Epithelial cell of prostate (primary cell): Measurements from ENCODE around the gene THADA.
A peak's percentile ranks its signal among the peaks of the same experiment; 100 is the strongest.
"Not testable (repeated sequence)": the region's sequence is repeated elsewhere in the genome, so short reads cannot be mapped to it uniquely, and the experiment has no call there.

Experiments
- DNase-seq: peaks from one replicate; pipeline ENCODE4 v3.0.0-alpha.2; 2011; ENCODE audit warnings: low read depth, low spot score
- H3K27ac ChIP-seq: fragments of 450-650 bp; 2 replicates; pipeline ENCODE4 v1.5.1; 2017; ENCODE audit warnings: mild to moderate bottlenecking

THADA gene

DNA sequence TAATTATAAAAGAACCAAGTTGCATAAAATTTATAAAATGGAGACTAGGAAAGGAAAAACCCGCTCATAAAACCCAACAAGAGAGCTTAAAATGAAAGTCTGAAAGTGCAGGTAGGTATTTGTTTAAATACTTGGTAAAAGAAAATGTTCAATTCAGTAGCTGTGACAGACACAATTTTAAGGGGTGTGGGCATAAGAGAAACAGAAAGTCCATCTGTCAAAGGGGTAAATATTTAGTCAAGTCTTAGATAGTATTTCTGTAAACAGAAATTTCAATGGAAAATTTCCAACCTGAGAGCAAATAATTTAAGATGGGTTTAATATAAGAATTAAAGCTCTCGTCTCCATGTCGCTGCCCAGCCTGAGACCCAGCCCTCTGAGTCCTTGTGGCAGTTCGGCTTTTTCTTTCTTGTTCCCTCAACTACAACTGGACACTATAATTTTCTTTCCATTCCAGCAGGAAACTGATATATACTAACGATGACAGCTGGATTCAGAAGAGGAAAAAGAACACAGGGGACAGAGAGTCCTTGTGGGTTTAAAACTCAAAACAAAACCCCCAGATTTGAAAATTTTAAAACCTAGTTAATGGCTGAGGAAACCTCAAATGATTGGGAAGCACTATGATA is 281.4 kb downstream of the THADA start:
- no peak for DNase-seq
- no peak overlapping the region for H3K27ac ChIP-seq

DNA sequence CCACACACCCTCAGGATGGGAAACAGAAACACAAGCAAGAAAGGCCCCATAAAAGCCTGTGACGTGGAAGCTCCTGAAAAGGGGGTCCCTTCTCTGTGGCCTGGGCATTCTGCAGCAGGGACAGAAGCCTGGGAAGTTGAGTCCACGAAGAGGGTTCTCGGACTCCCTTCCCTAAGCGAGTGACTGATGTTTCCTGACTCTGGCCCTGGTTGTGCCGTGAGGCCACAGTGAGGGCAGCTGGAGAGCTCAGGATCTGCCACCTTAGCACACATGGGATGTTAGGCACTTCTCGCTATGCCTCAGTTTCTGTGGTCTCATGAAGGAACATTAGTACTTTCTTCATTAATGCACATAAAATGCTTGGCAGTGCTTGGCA is 282.2 kb downstream of the THADA start:
- H3K27ac ChIP-seq, result no peak overlapping the region
- no peak for DNase-seq

DNA sequence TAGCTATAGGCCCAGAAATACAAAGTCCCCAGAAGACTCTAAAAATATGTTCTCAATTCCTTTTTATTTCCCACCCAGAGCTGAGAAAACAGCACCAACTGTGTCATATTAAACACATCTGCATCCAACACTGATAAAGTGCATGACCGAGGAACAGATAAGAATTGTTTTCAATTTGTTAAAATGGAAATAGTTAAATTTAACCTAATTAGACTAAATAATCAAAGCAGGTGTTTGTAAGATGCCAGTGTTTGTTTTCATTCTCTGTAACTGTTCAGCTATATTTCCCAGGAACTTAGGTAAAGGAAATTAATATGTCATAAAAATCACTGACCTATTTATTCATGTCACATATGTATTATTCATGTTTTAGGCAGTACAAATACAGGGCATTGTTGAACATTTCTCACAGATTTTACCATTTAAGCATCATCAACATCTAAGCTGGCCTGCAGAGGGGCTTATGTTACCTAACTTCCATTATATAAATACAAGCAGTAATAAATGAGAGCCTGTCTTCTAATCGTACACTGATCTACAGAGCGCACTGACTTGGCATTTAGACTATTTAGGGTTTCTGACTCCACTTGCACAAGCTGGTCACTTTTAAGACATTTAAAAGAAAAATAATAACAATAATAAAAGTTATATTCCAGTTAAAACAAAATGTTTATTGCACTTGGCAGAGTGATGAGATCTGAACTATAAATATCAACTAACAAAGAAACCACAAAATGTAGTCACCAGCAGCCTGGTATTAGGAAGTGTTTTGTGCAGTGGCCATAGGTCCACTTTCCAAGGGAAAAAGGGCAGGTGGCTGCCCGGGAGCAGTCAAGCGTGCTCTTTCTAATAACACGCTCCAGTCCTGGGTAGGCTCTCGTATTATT is 282.8 kb downstream of the THADA start:
- H3K27ac ChIP-seq, result no peak overlapping the region
- DNase-seq, result no peak

DNA sequence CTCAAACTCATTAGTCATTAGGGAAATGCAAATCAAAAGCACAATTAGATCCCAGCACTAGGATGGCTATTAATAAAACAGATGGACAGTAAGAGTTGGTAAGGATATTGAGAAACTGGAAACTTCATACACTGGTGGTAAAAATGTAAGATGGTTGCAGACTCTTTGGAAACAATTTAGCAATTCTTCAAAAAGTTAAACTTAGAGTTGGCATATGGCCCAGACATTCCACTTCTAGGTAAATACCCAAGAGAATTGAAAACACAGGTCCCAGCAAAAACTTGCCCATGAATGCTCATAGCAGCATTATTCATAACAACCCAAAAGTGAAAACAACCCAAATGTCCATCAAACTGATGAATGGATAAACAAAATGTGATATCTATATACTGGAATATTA is 284.6 kb downstream of the THADA start:
- DNase-seq, result peak; percentile 39
- H3K27ac ChIP-seq, result no peak overlapping the region

DNA sequence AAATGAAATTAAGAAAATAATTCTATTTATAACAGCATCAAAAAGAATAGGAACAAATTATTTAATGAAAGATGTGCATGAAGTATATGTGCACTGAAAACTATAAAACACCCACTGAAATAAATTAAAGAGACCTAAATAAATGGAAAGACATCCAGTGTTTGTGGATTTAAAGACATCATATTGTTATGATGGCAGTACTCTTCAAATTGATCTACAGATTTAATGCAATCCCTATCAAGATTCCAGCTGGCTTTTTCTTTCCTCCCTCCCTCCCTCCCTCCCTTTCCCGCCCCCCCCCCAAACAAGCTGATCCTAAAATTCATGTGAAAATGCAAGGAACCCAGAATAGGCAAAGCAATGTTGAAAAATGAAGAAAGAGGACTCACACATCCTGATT is 285.9 kb downstream of the THADA start:
- DNase-seq, result no peak
- no peak overlapping the region for H3K27ac ChIP-seq

DNA sequence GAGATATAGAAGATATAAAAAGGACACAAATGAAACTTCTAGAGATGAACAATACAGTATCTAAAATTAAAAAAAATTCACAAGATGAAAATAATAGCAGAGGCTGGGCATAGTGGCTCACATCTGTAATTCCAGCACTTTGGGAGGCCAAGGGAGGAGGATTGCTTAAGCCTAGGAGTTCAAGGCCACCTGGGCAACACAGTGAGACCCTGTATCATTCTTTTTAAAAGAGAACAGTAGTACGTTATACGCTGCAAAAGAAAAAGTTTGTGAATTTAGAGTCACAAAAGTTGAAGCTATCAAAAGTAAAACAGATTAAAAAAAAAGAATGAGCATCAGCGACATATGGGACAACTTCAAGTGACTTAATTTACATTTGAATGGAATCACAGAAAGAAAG is 287.9 kb downstream of the THADA start:
- no peak overlapping the region for H3K27ac ChIP-seq
- DNase-seq, result no peak

DNA sequence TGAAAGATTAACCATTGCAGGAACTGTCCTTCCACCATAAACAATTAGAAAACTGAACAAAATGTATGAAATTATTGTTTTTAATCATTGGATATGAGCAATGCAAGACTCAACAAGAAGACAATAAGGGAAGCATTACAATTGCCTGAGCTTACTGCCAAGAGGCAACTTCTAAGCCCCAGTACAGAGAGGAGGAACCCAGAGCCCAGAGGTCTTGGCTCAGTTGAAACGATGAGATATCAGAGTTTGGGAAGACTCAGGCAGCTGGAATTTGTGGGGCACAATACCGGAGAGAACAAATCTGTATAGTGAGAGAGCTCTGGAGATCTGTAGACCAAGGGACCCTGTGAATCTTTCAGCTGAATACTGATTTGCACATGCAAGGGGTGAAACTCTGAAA is 288.8 kb downstream of the THADA start:
- no peak for DNase-seq
- H3K27ac ChIP-seq, result no peak overlapping the region

DNA sequence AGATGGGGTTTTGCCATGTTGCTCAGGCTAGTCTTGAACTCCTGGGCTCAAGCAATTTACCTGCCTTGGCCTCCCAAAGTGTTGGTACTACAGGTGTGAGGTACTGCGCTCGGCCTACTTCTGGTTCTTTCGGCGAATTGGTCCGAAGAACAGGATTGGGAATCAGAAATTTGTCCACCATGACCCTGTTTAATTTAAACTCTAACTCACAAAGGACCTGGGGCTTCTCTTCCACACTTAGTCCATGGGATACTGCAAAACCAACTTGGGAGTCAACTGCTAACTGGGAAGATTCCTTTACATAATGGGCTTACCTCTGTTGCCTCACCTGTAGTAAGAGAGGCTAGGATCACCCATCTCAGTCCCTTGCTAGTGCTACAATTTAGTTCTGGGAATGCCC is 289.6 kb downstream of the THADA start:
- no peak overlapping the region for H3K27ac ChIP-seq
- no peak for DNase-seq

DNA sequence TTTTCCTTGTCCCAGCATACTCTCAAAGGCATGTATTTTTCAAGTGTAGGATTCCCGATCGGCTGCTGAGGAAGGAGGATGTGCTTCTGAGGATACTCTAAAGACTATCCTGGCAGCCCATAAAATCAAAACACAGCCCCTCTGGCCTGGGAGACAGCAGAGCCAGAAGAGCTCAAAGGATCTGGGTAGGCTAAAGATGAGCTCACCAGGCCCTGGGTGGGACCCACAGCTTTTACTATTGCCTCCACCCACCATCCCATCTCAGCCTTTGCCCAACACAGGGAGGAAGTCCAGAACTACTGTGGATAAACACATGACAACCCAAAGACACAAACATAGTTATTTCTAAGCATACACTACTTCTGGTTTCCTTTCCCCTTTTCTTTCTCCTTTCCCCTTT is 290.3 kb downstream of the THADA start:
- DNase-seq, result no peak
- no peak overlapping the region for H3K27ac ChIP-seq

DNA sequence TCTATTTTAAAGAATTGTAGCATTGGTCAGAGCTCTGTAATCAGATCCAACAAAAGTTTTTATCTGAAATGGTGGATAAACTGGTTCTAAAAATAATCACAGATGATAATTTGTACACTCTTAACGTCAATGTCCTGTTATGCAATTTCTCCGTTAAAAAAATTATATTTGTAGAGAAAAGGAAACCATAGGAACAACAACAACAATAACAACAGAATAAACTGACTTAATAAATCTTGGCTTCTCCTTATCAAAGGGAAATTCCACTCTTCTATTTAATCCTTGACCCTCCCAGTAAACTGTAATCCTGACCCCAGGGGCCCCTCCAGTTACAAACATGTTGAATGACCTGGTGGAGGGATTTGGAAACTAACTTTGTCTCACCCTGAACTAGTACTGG is 290.8 kb downstream of the THADA start:
- no peak for DNase-seq
- no peak overlapping the region for H3K27ac ChIP-seq

DNA sequence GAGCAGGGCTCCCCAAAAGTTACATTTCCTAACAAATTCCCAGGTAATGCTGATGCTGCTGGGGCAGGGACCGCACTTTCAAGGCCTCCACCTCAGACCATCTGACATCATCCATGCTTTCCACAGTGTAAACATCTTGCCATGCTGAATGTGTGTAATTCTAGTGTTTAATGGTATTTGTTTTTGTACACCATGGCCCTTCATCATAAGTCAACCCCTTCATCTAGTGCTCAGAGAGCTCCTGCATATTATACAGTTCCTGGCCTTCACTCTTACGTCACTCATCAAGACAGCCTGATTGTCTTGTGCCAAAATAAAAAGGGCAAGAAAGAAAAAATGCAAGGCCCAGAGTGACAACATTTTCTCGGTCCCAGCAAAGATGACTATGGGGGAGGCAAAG is 291.9 kb downstream of the THADA start:
- DNase-seq, result no peak
- no peak overlapping the region for H3K27ac ChIP-seq

DNA sequence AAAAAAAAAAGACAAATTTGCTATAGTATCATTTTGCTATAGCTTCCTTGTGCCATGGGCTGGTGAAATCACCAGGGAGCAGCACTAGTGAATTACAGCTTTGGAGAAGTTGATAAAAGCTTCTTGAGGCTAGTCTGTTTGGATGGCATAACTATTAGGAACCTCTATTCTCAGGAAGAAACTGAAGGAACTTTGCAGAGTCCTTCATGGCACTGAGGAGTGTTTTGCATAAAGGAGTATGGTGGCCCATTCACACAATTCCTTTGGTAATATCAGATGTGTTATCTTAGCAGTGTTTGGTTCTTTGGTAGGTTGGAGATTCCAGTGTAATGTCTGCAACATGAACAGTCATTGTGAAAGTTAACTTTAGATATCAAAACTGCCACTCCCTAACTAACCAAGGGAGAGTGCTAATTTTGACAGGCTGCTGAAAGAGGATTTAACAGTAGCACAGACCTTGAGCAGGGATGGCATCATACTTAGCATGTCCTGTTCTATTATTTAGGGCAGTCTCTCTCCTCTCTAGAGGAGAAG is 292.8 kb downstream of the THADA start:
- DNase-seq, result no peak
- H3K27ac ChIP-seq, result no peak overlapping the region

DNA sequence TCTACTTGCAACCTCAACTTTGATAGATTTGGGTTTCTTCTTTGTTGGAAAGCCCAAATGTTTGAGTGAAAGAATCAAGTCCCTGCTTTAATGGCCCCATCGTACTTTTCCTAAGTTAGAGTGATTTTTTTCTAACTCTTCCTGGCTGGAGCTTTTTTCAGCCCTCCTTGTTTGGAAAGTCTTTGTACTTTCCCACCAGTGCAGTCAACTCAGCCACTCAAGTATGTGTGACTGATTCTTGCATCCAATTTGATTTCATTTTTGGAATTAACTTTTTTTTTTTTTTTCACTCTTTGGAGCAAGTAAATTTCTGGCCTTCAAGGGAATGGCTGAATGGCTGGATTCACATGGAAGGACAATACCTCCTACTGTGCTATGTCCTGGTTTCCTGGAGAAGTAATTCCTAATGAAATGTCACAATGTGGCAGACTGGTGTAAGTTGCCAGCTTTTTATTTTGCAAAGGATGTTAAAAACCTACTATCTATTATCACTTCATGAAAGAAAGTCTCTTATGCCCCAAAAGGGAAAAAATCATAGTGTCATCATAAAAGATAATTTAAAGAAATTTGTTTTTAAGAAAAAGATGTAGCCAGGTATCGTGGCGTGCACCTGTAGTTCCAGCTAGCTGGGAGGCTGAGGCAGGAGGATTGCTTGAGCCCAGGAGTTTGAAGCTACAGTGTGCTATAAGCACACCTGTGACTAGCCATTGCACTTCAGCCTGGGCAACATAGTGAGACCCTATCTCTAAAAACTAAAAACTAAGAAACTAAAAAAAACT is 293.5 kb downstream of the THADA start:
- DNase-seq, result no peak

DNA sequence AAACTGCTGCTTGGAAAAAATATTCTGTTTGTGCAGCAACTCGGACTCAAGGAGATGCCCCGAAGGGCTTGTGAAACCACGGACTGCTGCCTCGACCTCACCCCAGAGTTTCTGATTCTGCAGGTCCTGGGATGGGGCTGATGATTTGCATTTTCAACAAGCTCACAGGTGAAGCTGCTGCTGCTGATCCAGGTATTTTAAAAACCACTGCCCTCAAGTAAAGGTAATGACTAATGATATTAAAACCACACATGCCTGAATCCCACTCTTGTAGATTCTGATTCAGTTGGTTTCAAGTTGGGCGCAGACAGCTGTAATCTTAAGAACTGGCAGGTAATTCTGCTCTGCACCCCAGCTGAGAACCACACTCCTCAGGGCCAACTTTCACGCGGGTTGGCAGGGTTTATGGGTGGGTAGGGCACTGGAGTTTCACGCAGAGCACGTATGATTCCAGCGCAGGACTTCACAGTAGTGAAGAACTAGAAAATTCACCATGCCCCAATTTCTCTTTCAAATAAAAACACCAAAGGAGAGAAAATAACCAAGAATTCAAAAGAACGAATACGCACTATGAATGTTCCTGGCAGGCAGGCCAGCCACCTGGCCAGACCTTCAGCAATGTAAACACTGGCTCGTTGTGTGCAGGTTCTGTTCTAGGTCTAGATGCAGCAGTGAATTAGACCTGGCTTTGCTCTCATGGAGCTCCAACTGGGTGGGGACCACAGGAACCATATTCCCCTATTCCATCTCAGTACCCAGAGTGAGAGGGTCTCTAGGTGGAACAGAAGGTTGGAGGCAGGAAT is 294.9 kb downstream of the THADA start:
- peak; percentile 51 for DNase-seq
- no peak overlapping the region for H3K27ac ChIP-seq

More for the DNA sequence above, 293.5 kb downstream of the THADA start:
- H3K27ac ChIP-seq, result no peak overlapping the region

DNA sequence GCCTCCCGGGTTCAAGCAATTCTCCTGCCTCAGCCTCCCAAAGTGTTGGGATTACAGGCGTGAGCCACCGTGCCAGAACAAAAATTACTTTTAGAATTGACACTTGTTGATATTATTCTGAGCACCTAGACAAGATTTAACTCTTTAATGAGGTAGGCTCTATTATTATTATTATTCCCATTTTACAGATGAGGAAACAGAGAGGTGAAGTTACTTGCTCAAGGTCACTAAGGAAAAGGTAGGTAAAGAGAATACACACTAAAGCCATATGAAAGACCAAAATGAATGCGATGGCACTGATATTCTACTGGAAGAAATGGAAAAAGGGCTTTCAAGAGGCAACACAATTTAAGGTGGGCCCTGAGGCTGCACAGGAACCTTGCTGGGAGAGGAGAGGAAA is 295.6 kb downstream of the THADA start:
- no peak for DNase-seq
- H3K27ac ChIP-seq, result no peak overlapping the region

DNA sequence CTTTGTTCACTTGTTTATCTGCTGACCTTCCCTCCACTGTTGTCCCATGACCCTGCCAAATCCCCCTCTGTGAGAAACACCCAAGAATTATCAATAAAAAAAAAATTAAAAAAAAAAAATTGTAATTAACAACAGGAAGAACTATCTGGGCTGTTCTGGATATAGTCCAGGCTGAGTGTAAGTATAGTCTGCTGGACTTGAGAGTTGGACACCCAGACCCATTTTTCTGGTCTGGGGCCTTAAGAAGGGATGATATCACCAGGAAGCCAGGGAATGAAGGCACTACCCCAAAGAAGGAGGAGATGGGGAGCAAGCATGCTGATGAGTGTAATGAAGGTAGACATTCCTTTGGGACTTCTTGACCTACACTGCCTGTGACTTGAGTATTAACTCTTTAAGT is 297.3 kb downstream of the THADA start:
- no peak overlapping the region for H3K27ac ChIP-seq
- no peak for DNase-seq

DNA sequence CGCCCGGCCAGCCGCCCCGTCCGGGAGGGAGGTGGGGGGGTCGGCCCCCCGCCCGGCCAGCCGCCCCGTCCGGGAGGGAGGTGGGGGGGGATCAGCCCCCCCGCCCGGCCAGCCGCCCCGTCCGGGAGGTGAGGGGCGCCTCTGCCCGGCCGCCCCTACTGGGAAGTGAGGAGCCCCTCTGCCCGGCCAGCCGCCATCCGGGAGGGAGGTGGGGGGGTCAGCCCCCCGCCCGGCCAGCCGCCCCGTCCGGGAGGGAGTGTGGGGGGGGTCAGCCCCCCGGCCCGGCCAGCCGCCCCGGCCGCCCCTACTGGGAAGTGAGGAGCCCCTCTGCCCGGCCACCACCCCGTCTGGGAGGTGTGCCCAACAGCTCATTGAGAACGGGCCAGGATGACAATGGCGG is 298.1 kb downstream of the THADA start:
- H3K27ac ChIP-seq, DNase-seq: not testable (repeated sequence)

DNA sequence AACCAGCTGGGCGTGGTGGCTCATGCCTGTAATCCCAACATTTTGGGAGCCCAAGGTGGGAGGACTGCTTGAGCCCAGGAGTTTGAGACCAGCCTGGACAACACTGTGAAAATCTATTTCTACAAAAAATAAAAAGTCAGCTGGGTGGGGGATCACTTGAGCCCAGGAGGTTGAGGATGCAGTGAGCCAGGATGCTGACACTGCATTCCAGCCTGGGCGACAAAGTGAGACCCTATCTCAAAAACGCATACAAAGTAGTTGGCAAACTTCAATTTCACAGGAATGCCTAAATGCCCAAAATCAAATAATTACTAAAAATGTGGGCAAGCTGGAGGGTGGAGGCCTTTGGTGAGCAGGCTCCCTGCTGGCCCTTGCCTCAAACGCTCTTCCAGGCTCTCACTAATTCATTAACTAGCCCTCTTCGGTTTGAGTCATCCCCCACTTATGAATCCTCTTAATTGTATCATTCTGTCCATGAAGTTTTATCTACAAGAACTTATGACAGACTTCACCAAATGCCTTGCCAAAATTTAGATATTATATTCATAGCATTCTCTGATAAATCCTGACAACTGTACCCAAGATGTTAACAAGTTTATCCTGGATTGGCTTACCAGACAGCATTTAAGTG is 300.8 kb downstream of the THADA start:
- DNase-seq, result no peak
- no peak overlapping the region for H3K27ac ChIP-seq
